ENCODE data around the gene EFCAB5. TPM values are rescaled to one million over a fixed set of nuclear protein-coding genes. Genes with fewer than 3 reads are reported as not detected.

The EFCAB5 gene
- total RNA-seq, 1 donor from 2014 or later, result 0.71 TPM

GRCh38 chr17:29929006-29929532 is 12.4 kb upstream of the EFCAB5 start:
- no peaks in the 10 kb centered on the region for H3K36me3 ChIP-seq
- Mint-ChIP-seq H3K27me3 (ENCODE audit: insufficient read depth, low read depth) (no peaks in the 10 kb centered on the region), H3K9me3 (no peaks in the 10 kb centered on the region), H3K27ac (peak overlapping the region; percentile 89), H3K36me3 (no peaks in the 10 kb centered on the region), H3K4me3 (no peak overlapping the region), H3K4me1 (peaks cover 13% of the 10 kb centered on the region)
- DNase-seq (ENCODE audit: low spot score), result peak; percentile 35
- peaks cover 29% of the 10 kb centered on the region for H3F3A ChIP-seq (ENCODE audit: low read depth)
- H3K4me2 ChIP-seq, result peak overlapping the region; percentile 93
- peaks cover 54% of the 10 kb centered on the region for H3K79me2 ChIP-seq (ENCODE audit: low read depth)
- H4K20me1 ChIP-seq (ENCODE audit: low read depth), result no peaks in the 10 kb centered on the region
- H3K27me3 ChIP-seq, result no peaks in the 10 kb centered on the region
- H3K4me3 ChIP-seq, result peak overlapping the region; percentile 78
- peaks cover 17% of the 10 kb centered on the region for H3K4me1 ChIP-seq
- no peak overlapping the region for H3K27ac ChIP-seq
- H3K9me3 ChIP-seq (ENCODE audit: low read depth), result no peaks in the 10 kb centered on the region
- TF ChIP-seq EZH2phosphoT487 (IDR thresholded peaks at IDR 0.05) (no peak), EZH2 (IDR thresholded peaks at IDR 0.05) (peak; percentile 3)
- H2AFZ ChIP-seq (replicated peaks), result peak overlapping the region; percentile 94
- peak overlapping the region; percentile 4 for H3K9ac ChIP-seq

DNA sequence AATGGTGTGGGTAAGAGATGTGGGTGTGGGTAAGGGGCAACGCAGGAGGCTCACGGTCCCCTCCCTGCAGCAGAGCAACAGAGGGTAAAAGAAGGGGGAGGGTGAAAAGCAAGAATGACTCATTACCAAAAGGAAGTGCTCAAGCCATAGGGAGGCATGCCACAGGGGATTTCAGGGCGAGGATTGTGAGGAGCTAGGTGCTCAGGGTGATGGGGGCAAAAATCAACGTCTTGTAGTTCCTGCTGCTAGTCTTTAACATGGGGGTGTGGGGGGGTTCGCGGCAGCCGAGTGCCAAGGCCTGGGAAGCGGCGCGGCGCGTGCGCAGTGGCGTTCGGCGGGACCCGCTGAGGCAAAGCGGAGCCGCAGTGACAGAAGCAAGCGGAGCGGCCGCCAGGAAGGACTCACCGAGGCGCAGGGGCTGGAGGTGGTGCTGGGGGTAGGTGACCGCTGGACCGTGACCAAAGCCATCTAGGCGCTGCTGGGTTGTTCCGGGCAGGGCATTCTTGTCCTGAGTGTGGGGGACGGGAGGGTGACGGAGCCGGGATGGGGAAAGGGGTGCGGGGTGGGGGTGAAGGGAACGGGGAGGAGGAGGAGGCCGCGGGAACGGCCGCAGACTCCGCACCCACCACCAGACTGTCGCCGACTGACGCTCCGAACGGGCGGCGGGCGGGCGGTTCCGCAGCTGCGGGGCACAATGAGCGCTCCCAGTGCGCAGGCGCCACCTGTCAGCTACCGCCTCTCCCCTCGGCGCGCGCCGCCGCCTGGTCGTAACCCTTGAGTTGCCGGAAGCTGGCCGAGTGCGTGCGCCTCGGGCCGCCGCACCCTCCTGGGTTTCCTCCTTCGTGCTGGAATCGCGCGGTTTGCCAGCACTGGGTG is 11.7 kb upstream of the EFCAB5 start, which contains the start of gene SSH2:
TSS of gene SSH2 (minus strand) at position 696 of the 876 bp plus-strand sequence. CDS start at position 468, 228 bp downstream.
- H3K4me3 ChIP-seq, result peak within 1 kb of the TSS; percentile 78
- no peak for TF ChIP-seq EZH2 (IDR thresholded peaks at IDR 0.05)
- no peak for TF ChIP-seq CTCF (IDR thresholded peaks at IDR 0.05)
- no peak for TF ChIP-seq EZH2phosphoT487 (IDR thresholded peaks at IDR 0.05)
- Mint-ChIP-seq H3K27ac (peak within 1 kb of the TSS; percentile 89), H3K9me3 (no peaks in the 10 kb centered on the region), H3K4me3 (no peak within 1 kb of the TSS), H3K4me1 (peaks cover 13% of the 10 kb centered on the region), H3K27me3 (ENCODE audit: insufficient read depth, low read depth) (no peaks in the 10 kb centered on the region), H3K36me3 (no peaks in the 10 kb centered on the region)
- peak within 1 kb of the TSS; percentile 93 for H3K4me2 ChIP-seq
- peaks cover 48% of the 10 kb centered on the region for H3K79me2 ChIP-seq (ENCODE audit: low read depth)
- no peaks in the 10 kb centered on the region for H3K27me3 ChIP-seq
- H3K4me1 ChIP-seq, result peaks cover 17% of the 10 kb centered on the region
- peak within 1 kb of the TSS; percentile 39 for H3K27ac ChIP-seq
- peak within 1 kb of the TSS; percentile 97 for H2AFZ ChIP-seq (replicated peaks)
- H3F3A ChIP-seq (ENCODE audit: low read depth), result peaks cover 29% of the 10 kb centered on the region
- no peaks in the 10 kb centered on the region for H3K9me3 ChIP-seq (ENCODE audit: low read depth)
- H3K9ac ChIP-seq, result peak within 1 kb of the TSS; percentile 4
- no peaks in the 10 kb centered on the region for H4K20me1 ChIP-seq (ENCODE audit: low read depth)
- H3K36me3 ChIP-seq, result no peaks in the 10 kb centered on the region
- peak; percentile 99 for DNase-seq (ENCODE audit: low spot score)

GRCh38 chr17:29930409-29931010 is 10.9 kb upstream of the EFCAB5 start:
- Mint-ChIP-seq H3K9me3 (no peaks in the 10 kb centered on the region), H3K4me3 (no peak overlapping the region), H3K27ac (no peak overlapping the region), H3K27me3 (ENCODE audit: insufficient read depth, low read depth) (no peaks in the 10 kb centered on the region), H3K36me3 (no peaks in the 10 kb centered on the region), H3K4me1 (peaks cover 13% of the 10 kb centered on the region)
- Histone ChIP-seq H3F3A (ENCODE audit: low read depth) (peaks cover 29% of the 10 kb centered on the region), H3K27ac (no peak overlapping the region), H3K4me2 (peak overlapping the region; percentile 93), H3K9me3 (ENCODE audit: low read depth) (no peaks in the 10 kb centered on the region), H3K9ac (no peak overlapping the region), H3K4me3 (peak overlapping the region; percentile 78), H3K79me2 (ENCODE audit: low read depth) (peaks cover 40% of the 10 kb centered on the region), H3K36me3 (no peaks in the 10 kb centered on the region), H3K27me3 (no peaks in the 10 kb centered on the region), H3K4me1 (peaks cover 17% of the 10 kb centered on the region), H2AFZ (replicated peaks) (peak overlapping the region; percentile 97), H4K20me1 (ENCODE audit: low read depth) (no peaks in the 10 kb centered on the region)
- DNase-seq (ENCODE audit: low spot score), result peak; percentile 79
- TF ChIP-seq EZH2 (IDR thresholded peaks at IDR 0.05), result no peak
- no peak for TF ChIP-seq EZH2phosphoT487 (IDR thresholded peaks at IDR 0.05)
- TF ChIP-seq CTCF (IDR thresholded peaks at IDR 0.05), result no peak
